Embryonic facial prominence (tissue), 1 donor: ENCODE data around the gene EYS.

Experiments used
- DNase-seq: peaks from one replicate; pipeline ENCODE4 v3.0.0-alpha.2; 2016; ENCODE audit errors: extremely low spot score

Gene EYS

DNA sequence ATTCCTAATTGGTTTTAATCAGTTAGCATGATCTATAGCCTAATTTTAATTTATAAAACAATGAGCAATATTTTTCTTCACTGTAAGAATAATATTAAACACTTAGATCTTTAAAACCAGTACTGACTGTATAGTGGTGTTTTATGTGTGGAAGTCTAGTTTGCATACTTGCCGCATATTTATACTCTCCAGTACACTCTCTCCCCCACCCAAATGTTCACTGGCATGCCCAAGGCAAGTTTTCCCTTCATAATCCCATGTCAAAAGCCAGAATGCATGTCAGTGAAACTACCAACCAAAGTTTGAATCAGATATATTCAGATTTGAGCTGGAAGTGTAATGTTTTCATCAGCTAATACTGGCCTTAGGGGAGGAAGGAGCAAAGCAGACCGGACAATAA, 1565.3 kb downstream of the EYS start:
- DNase-seq = no peak

DNA sequence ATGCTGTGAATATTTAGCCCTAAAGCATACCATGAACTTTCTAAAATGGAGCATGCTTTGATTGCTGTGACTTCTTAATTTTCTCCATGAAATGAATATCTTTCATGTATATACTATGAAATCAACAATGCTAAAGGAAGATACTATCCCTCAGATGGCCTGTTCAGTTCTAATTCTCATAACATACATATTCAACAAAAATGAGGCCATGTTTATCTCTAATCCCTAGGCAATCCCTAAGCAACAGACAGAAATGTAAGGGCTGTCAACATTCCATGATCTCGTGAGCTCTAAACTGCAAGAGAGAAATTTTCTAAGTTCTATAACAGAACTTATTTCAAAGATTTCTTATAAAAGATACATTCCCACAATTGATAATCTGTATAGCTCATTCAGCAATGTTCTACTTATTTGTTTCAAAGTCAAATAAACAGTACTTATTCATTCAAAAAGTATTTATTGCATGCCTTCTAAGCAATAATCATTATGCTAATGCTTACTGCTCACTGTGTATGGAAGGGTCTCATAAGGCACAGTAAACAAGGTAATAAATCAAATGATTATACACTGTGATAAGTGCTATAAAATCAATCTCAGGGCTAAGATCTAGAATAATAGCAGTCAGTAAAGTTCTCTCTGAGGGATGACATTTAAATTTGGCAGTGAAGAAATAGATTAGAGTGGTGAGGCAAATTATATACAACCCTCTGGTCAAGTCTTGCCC, 1578.6 kb downstream of the EYS start:
- no peak for DNase-seq

DNA sequence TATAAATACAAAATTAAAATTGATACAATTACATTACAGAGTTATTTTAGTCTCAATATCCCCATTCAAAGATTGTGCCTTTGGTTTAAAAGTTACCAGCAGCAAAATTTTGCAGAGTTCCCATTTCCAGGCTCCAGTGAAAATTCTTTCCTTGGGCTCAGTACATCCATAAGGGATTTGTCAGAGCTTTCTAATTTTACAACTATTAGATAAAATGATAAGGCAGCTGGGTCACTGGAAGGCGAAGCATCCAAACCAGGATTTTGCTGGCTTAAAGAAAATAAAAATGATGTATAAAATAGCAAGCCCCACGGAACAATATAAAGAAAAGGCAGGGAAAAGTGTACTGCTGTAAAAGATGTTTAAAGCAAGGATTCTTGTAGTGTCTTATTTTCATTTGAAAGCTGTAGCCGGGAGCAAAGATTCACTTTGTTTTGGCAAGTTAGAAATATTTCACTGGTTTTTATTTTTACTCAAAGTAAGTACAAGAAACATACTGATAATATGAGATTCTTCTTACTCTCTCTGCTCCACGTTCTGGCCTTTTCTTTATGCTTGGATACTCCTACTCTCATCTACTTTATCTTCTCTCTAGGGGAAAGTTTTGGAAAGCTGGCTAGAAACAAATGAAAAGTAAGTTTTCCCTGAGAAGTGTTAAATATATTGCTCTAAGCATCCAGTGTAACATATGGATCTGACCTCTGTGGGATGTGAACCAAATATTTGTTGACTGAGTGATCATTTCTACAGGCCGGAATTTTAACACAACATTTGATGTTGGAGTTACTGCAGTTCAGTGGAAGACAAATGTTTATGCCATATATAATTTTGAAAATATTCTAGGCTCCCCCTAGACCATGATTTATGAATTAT, 1583.0 kb downstream of the EYS start:
- no peak for DNase-seq

DNA sequence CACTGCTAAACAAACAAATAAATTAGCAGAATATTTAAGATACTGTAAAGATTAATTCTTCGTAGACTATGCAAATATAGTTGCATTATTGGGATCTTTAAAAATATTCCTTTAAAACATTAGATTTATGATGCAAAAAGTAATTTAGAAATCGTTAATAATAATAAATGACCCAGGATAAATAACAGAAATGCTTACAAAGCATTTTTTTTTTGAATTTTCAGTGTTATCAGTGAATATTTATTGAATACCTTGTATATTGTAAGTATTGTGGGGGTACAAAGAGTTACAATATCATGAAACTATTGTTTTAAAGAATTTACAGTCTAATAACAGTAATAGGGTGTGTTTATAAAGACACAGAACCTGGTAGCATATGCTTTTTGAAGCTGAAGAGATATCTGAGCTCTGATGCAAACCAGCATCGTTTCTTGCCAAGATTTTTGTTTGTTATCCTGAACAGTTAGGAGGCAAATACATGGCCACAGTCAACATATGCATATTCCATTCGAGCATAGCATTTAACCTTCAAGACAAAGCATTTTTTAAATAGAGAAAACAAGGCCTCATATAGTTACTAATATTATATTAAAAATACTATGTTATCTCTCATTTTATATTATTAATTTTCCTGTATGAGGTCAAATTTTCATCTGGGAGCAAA, 1584.2 kb downstream of the EYS start:
- DNase-seq = no peak

DNA sequence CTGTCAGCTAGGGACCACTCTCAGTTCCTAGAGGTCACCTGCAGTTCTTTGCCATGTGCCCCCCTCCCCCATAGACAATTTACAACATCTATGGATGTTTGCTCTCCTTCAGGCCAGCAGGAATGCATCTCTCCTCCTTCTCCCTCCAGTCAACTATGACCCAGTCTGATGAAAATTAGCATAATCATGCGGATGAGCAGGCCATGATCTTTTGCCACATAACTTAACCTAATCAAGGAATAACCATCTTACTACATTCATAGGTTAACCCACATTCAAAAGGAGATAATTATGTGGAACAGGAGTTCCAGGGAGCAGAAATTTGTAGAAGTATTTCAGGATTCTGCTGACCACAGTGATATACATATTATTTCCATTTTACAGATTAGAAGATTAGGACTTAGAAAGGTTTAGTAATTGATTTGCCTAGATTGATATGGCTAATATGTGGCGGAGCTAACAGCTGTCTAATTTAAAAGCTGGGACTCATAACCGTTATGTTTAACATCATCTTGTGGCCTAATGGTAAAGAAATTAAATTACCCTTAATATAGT, 1585.9 kb downstream of the EYS start:
- no peak for DNase-seq

DNA sequence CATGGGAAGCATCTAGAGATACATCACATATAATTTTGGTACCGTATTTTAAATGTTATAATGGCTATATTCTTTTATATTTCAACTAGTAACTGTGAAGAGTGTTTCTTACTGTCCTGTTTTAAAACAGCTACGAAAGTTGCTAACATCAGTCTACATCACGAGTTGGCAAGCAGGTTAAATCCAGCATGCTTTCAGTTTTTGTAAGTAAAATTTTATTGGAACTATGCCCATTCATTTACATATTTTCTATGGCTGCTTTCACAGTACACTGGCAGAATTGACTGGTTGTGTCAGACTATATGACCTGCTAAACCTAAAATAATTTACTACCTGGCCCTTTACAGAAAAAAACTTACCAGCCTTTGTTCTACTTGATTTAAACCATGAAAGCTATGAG, 1593.3 kb downstream of the EYS start:
- DNase-seq = no peak

DNA sequence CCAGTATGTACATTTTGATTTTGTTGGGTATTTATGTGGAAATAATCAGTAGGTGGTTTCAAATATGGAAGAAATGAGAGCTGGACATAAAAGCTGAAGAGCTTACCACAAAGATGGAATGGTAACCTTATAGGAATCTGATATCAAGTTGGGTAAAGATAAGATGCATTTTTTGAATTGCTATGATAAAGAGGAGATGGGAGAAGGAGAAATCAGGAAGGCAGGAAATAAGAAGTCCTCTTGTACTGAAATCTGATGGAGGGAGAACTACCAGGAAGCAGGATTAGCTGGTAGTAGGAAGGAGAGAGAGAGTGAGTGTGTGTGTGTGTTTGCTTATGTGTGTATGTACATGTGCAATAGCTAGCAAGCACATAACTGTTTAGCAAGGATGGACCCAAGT, 1603.0 kb downstream of the EYS start:
- DNase-seq = no peak

DNA sequence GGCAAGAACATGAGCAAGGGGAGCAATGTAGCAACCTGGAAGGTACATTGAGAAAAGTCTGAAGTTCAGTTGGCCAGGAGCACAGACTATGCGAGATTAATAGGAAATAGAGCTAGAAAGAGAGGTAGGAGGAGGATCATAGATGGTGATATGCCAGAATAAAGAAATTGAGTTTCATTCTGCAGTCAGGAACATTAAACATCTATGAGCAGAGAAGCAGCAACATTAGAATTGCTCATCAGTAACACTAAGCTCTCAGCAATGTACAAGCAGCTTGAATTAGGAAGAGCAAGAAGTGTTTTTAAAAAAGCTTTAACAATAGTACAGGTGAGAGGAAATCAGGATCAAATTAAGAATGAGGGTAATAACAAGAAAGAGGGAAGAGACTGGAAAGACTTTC, 1603.5 kb downstream of the EYS start:
- DNase-seq = no peak

DNA sequence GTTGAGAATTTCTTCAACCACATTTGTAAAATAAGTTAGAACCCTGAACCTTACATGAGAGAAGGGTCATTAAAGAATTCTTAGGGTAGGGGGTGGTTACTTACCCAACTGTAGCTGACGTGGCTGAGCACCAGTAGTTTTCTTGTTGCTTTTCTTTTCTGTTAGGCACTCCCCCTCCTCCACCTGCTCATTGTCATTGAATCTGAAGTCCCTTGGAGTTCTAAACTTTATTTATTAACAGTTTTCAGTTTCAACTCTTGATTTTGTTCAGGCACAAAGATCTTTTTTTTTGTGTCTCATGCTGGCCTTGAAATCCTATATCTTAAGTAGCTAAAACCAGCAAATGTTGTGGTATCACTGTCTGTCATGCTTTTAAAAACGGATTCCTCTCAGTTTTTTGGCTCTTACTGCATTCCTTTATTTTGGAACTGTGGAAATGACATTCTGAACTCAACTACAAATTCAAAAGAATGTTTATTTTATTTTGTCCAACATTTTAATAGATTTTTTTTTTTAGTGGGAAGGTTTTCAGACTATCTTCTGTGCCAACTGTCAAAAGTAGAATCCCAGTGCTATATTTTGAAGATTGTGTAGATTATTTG, 1606.2 kb downstream of the EYS start:
- no peak for DNase-seq

DNA sequence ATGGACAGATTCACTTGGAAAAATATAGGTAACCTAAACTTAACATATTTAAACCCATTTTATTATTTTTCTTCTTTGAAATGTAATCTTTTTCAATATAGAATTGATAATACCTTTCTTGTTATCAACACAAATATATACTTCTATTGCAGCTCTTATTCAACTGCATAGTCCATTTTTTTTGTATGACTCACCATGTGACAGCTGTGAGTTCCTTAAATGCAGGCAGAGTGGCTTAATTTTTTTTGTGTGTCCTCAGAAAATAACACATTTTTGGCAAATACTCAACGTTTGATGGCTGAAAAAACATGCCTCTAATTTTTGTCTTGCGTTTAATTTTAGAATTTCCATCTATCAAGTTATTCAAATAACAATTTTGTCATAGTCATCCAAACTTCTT, 1616.7 kb downstream of the EYS start:
- DNase-seq = no peak

DNA sequence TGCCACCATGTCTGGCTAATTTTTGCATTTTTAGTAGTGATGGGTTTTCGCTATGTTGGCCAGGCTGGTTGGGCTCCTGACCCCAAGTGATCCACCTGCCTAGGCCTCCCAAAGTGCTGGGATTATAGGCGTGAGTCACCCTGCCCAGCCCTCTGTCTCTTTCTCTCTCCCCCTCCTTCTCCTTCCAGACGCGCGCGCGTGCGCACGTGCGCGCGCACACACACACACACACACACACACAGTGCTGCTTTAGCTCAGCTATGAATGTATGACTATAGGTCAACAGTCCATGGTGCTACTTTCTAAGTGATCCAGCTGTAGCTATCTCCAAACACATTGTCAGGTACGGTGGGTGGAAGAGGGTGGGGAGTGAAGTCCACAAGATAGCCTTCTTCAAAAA, 1621.9 kb downstream of the EYS start:
- DNase-seq = no peak

DNA sequence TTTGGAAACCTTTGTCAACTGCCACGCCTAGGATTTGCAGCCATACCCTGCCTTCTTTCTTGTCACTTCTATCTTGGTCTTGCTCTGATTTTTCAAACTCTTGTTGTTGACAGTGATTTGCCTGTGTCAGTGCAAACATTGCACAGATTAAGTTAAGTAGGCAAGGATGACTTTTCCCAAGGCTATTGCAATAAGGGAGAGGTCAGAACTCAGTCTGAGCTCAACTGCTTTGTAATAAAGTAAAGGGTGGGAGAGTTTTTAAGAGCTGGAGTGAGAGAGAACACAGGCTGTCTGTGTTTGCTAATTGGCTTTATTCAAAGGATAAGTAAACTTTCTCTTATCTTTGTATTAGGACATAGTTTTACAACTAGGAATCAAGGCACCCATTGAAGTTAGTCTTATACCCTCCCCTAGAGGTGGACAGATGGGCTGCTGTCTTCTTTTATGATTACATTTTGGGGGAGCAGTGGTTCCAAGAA, 1622.8 kb downstream of the EYS start:
- no peak for DNase-seq

DNA sequence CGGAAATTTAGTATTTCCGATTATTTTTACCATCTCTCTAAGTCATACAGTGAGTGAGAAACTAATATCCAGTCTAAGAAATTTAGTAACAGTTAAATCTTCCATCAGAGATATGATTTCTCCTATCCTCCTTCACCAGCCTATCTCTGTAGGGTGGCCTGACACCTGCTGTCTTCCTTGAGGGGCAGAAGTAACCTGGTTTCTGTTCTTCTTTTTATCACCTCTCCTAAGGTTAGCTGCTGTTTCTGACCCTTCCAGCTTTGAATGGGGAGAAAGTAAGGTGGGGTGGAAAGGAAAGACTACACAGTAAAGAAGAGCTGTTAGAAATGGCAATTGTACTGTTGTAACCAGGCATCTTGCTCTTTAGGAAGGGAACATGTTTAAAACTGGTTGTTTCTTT, 1623.8 kb downstream of the EYS start:
- DNase-seq = no peak

DNA sequence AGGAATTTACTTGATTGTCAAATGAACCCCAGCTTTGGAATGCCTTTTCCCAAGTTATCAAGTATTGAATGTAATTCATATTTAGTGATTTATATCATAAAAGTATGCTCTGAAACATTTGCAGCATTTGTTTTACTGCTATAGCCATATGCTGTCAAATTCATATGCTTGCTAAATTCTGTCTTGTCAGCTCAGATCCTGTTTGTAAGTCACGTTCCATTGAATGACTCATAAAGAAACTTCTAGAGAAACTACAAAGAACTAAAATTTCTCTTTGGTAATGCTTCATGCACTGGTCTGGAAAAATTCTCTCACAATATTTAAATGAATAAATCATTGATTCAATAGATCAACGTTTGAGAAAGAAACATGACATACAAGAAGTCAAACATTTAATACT, 1625.6 kb downstream of the EYS start:
- DNase-seq = no peak

DNA sequence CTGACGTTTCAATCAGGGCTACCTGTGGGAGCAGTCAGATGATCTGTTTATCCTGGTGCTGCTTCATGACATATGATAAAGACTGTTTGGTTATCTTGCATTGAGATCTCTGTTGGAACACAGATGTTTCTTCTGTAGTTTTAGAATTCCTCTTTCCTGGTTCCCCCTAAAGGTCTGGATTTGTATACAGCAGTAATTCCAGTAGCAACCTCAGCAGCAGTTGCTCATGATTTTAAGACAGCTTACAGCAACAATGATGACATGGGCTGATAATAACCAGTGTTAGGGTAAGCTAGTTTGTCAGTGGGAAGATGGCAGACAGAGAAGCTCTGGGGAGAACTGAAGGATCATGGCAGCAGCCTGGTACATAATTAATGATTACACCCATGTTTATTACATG, 1632.0 kb downstream of the EYS start:
- no peak for DNase-seq

DNA sequence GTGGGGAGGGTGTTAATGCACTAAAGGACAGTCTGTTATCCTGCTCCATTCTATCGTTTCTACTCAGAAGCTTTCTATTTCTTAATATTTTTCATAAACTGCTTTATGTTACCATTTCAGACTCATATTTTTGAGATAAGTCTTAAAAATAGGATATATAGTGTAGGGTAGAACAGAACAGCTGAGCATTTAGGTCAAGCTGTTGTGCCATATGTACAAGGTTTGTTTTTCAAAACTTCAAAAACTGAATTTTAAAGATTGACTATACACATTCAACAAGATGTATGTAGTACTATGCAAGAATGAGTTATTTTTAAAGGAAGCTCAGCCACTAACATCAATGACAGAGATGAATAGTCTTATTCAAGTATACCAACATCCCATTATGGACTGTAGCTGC, 1634.3 kb downstream of the EYS start:
- no peak for DNase-seq

DNA sequence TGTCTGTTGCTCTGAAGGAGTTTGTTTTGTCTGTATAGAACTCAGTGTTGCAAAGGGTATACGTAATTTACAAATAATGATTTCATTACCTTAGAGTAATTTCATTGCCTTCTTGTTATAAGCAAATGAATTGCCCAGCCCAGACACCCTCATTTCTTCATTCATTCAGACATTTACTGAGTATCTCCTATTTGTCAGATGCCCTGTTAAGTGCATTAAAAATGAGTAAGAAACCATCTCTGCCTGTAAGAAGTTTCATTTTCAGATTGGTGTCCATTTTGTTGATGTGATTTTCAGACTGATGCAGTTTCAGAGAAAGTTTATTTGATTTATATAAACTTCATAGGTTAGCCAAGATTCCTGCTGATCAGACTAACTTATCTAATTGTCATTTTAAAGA, 1642.1 kb downstream of the EYS start:
- no peak for DNase-seq

DNA sequence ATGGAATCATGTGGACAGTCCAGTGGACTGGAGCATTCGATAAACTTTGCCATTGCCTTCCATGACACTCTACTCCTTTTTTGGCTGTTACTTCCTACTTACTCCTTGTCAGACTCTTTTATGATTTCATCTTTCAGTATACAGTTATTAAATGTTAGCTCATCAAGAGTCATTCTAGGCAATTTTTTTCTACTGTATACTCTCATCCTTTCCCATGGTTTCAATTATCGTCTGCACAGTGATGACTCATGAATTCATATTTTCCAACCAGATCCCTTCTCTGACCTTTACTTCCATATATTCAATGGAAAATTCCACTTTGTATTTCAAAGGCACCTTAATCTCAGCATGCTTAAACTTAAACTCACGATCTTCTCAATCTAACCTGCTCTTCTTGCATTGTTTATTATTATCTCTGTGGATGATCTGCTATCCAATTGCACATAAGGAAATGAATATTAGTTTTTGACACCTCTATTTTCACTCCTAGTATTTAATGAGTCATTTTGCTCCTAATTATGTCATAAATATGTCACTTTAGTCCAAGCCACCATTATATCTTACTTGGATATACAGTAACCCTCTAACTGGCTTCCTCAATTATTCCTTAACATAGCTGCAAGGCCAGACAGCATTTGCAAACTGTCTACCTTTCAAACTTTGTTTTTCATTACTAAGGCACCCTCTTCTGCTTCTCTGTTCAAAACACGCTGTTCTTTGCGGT, 1643.9 kb downstream of the EYS start:
- DNase-seq = no peak

DNA sequence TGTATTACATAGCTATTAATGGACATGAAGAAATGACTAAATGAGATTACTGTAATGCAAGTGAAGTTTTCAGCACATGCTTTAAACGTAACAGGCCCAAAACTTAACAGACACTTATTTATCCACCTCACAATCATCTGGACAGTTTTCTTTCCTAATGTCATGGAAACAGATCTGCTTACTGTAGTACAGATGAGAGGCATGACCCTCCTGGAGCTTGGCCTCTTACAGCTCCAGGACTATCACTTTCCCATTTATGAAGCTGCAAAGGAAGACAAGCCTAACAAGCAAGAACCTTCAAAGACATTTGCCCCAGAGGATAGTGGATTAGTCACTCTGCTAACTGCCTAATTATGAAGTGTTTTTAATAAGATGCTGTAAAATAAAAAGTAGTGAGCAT, 1652.2 kb downstream of the EYS start:
- no peak for DNase-seq

DNA sequence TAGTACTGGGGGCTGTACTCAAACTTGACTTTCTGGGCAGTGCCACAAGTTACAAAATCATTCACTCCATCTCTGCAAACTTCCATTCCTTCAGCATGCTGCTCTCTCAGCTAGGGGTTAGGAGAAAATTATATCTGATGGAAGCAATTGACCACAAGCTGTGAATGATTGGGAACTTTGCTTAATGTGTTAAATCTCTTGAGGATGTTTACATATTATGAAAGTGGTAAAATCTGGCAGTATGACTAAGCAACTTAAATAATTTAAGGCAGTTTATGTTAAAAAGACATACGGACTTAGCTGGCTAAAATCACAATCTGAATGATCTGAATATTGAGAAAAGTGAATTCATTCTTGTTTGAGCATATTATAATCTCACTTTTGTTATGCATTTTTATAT, 1656.4 kb downstream of the EYS start:
- DNase-seq = no peak

DNA sequence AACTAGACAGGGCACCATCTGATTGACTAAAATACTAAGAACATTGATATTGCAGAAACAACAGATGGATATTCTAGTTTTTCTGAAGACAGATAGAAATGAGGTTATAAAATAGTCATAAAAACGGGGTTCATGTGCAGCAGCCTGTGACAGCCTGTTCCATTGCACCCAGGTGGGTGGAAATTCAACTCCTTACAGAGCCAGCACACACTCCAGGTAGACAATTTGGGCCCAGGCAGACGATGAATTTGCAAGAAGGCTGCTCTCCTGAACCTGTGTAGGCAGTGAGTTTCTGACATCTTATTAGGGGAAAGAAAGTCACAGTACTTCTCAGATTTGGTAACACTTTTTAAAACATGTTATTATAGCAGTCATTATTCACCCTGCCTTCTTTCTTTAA, 1657.3 kb downstream of the EYS start:
- no peak for DNase-seq
